AG09309 (cell line): Measurements from ENCODE around the gene FOXA3.

Experiments
- DNase-seq: peaks from one replicate; pipeline ENCODE4 v3.0.0-alpha.2; 2010; ENCODE audit warnings: low read depth
- H3K4me3 ChIP-seq: 2 replicates; pipeline ENCODE4 v1.5.1; 2011; ENCODE audit warnings: mild to moderate bottlenecking, low read depth, low read length, moderate library complexity; ENCODE audit not compliant: control insufficient read depth
- TF ChIP-seq, protein P1 (sequence below): IDR thresholded peaks from 2 replicates; pipeline ENCODE4 v1.5.1; 2011; ENCODE audit warnings: mild to moderate bottlenecking, low read depth, low read length, inconsistent platforms; ENCODE audit not compliant: insufficient read depth, control insufficient read depth; ENCODE audit errors: missing control alignments

The FOXA3 gene

DNA sequence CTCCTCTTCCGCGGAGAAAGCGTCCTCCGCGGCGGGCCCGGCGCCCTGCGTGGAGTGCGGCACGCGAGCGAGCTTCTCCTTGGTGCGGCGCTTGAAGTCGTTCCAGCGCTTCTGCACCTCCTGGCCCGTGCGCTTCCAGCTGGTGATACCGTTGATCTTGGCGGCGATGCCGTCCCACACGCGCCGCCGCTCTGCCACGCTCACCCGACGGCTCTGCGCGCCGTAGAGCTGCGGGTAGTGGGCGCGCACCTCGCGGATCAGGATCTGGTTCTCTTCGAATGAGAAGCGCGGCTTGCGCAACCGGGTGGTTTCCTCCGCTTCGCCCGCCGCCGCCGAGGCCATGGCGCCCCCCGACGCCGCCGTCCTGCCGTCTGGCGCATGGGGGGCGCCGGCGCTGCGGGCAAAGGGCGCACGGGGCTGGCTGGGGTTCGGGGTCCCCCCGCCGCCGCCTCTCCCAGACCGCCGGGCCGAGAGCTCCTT, 37.3 kb downstream of the FOXA3 start:
- no peak for DNase-seq
- TF ChIP-seq, protein P1, sequence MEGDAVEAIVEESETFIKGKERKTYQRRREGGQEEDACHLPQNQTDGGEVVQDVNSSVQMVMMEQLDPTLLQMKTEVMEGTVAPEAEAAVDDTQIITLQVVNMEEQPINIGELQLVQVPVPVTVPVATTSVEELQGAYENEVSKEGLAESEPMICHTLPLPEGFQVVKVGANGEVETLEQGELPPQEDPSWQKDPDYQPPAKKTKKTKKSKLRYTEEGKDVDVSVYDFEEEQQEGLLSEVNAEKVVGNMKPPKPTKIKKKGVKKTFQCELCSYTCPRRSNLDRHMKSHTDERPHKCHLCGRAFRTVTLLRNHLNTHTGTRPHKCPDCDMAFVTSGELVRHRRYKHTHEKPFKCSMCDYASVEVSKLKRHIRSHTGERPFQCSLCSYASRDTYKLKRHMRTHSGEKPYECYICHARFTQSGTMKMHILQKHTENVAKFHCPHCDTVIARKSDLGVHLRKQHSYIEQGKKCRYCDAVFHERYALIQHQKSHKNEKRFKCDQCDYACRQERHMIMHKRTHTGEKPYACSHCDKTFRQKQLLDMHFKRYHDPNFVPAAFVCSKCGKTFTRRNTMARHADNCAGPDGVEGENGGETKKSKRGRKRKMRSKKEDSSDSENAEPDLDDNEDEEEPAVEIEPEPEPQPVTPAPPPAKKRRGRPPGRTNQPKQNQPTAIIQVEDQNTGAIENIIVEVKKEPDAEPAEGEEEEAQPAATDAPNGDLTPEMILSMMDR = no peak
- H3K4me3 ChIP-seq = peak overlapping the region; percentile 92

DNA sequence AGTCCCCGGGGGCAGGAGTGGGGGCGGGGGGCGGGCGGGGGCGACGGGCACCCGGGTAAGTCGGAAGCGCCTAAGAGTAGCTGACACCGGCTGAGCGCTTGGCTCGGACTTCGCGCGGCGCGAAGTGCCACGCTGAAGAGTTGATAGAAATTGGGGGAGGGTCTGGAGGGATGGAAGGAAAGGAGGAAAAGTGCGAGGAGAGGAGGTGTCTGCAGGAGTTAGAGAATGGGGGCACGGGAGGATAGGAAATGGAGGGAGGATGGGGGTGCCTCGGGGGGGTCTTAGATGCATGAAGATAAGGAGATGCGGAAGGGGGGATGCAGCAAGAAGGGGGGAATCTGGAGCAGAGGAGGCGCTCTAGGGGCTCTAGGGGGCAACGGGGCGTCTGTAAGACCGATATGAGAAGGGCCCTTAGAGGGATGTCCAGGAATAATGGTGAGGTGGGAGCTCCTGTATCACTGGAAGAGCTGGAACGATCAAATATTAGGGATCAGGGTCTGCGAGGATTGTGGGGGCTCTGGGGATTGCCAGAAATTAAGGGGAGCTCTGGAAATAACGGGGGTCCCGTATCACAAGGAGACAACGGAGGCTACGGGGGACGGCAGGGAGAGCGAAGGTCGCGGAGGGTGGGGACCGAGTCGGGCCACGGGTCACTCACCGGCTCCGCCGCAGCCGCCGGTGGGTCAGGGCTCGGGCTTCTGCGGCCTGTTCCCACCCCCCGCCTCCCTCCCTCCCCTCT, 38.0 kb downstream of the FOXA3 start, which contains the start of gene MYPOP:
Gene MYPOP, minus strand, starts transcription at position 702 of the 739 bp plus-strand sequence. CDS start 840 bp downstream, outside the sequence.
- TF ChIP-seq, protein P1 = no peak
- peak within 1 kb of the TSS; percentile 92 for H3K4me3 ChIP-seq
- no peak for DNase-seq

DNA sequence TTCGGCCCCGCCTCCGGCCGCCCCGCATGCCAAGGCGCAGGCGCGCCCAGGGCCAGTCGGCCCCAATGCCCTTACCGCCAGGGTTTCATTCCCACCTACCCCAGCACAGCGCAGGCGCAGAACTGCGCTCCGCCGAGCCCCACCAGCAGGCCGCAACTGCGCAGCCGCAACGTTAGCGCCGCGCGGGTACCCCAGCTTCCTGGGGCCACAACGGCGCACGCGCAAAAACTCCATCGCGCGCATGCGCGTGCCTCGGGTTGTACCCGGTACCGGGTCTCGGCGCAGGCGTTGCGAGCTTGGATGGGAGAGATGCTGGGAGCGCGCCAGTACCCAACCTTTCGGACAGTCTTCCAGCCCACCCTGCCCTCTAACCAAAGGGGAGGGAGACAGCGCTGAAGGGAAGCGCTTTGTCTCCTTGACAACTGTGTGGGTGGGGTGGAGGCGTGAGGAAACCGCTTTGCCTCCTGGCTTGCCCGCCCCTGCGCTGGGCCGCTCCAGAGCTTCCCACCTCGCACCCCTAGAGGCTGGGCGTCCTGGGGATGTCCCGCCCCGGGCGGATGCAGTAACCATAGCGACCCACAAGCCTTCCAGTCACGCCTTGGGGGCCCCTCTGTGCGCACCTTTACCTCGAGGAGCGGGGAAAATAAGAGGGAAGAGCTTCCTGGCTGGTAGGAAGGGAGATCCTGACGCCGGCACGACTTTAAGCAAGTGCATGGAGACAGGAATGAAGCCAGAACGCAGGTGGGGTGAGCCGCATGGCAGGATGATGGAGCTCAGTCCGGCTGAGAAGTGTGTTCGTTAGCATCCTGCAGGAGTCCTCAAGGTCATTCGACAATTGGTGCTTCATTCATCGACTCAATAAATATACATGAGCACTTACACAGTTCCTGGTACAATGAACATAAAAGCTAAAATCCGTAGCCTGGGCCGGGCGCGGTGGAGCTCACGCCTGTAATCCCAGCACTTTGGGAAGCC, 38.8 kb downstream of the FOXA3 start:
- peak overlapping the region; percentile 92 for H3K4me3 ChIP-seq
- TF ChIP-seq, protein P1 = no peak
- DNase-seq = peak; percentile 80

DNA sequence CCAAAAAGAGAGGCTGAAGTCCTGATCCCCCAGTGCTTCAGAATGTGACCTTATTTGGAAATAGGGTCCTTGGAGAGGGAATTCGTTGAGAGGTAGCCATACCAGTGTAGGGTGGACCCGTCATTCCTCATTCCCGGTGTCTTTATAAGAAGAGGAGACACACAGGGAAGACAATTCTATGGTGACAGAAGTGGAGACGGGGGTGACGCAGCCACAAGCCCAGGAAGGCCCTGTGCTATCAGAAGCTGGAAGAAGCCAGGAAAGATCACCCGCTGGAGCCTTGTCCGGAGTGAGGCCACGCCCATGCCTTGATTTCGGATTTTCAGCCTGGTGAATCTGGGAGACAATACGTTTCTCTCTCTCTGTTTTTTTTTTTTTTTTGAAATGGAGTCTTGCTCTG, 40.9 kb downstream of the FOXA3 start:
- no peak for DNase-seq
- TF ChIP-seq, protein P1 = no peak
- no peak overlapping the region for H3K4me3 ChIP-seq

DNA sequence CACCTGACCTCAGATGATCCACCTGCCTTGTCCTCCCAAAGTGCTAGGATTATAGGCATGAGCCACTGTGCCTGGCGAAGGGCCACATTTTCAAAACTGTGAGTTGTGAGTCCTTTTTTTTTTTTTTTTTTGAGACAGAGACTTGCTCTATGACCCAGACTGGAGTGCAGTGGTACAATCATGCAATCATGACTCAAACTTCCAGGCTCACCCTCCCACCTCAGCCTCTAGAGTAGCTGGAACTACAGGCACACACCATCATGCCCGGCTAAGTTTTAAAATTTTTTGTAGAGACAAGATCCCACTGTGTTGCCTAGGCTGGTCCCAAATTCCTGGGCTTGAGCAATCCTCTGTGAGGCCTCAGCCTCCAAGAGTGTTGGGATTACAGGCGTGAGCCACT, 42.1 kb downstream of the FOXA3 start:
- H3K4me3 ChIP-seq = no peak overlapping the region
- TF ChIP-seq, protein P1 = no peak
- DNase-seq = no peak

DNA sequence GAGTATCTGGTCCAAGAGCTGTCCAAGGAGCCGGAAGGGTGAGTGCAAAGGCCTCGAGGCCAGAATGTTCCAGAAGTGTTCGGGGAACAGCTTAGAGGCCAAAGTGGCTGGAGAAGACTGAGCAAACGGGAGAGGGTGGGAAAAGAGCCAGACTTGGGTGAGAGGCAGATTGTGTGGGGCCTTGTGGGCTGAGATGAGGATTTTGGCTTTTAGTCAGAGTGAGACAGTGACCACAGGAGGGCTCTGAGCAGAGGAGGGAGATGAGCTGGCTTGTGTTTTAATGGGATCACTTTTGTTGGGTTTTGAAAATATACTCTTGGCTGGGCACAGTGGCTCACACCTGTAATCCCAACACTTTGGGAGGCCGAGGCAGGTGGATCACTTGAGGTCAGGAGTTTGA, 44.8 kb downstream of the FOXA3 start:
- DNase-seq = no peak
- TF ChIP-seq, protein P1 = no peak
- no peak overlapping the region for H3K4me3 ChIP-seq
